ENCODE data around the gene STARD13.

DNA sequence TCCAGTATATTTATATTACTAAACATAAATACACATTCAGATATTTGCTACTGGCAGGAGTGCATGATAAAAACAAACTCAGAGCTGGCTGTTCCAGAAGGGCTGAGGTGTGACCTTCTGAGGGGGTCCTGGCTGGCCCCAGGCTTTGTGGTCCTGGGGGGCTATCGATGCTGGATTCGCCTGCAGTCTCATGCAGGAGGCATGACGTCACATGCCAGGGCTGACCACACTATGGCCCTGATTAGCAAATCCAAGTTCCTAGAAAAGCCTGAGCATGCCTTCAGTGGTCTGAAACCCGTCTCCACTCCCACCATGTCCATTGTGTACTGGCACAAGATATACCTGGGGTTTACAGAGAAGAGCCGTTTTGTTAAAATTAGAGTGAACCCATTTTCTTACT, 171.4 kb downstream of the STARD13 start:
- TF ChIP-seq, protein P1, sequence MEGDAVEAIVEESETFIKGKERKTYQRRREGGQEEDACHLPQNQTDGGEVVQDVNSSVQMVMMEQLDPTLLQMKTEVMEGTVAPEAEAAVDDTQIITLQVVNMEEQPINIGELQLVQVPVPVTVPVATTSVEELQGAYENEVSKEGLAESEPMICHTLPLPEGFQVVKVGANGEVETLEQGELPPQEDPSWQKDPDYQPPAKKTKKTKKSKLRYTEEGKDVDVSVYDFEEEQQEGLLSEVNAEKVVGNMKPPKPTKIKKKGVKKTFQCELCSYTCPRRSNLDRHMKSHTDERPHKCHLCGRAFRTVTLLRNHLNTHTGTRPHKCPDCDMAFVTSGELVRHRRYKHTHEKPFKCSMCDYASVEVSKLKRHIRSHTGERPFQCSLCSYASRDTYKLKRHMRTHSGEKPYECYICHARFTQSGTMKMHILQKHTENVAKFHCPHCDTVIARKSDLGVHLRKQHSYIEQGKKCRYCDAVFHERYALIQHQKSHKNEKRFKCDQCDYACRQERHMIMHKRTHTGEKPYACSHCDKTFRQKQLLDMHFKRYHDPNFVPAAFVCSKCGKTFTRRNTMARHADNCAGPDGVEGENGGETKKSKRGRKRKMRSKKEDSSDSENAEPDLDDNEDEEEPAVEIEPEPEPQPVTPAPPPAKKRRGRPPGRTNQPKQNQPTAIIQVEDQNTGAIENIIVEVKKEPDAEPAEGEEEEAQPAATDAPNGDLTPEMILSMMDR (IDR thresholded peaks at IDR 0.05), result no peak
- TF ChIP-seq EZH2phosphoT487 (IDR thresholded peaks at IDR 0.05) (no peak), EZH2 (IDR thresholded peaks at IDR 0.05) (no peak)
